Mesendoderm (in vitro differentiated cells): ENCODE measurements around the gene PROM1.
A peak's percentile ranks its signal among the peaks of the same experiment; 100 is the strongest.

Source experiments
- DNase-seq: peaks from one replicate; pipeline ENCODE4 v3.0.0; 2013
- H2AK5ac ChIP-seq: 2 replicates; pipeline ENCODE4 v1.6.1; 2013; ENCODE audit warnings: low read length, inconsistent platforms
- H2BK120ac ChIP-seq: 2 replicates; pipeline ENCODE4 v1.6.1; 2013; ENCODE audit warnings: low read depth, mild to moderate bottlenecking, low read length, moderate library complexity, mixed read lengths
- H2BK15ac ChIP-seq: replicated peaks from 2 replicates; pipeline ENCODE4 v1.6.1; 2013; ENCODE audit warnings: low read depth, mild to moderate bottlenecking, moderate library complexity
- H2BK5ac ChIP-seq: 2 replicates; pipeline ENCODE4 v1.6.1; 2013; ENCODE audit warnings: low read length, inconsistent platforms
- H3K18ac ChIP-seq: 2 replicates; pipeline ENCODE4 v1.6.1; 2013; ENCODE audit warnings: mild to moderate bottlenecking, low read length, mixed read lengths
- H3K23ac ChIP-seq: one replicate; pipeline ENCODE4 v1.6.1; 2013; ENCODE audit warnings: low read length
- H3K27ac ChIP-seq: 2 replicates; pipeline ENCODE4 v1.5.1; 2013; ENCODE audit warnings: low read depth, mild to moderate bottlenecking, inconsistent platforms, low read length, moderate library complexity
- H3K27me3 ChIP-seq: 2 replicates; pipeline ENCODE4 v1.6.1; 2013; ENCODE audit warnings: low read length, control low read depth, mild to moderate bottlenecking, inconsistent platforms; ENCODE audit not compliant: insufficient read depth, poor library complexity
- H3K36me3 ChIP-seq: 2 replicates; pipeline ENCODE4 v1.6.1; 2013; ENCODE audit warnings: low read length, inconsistent platforms; ENCODE audit not compliant: control insufficient read depth, insufficient read depth
- H3K4ac ChIP-seq: one replicate; pipeline ENCODE4 v1.6.1; 2013; ENCODE audit warnings: low read depth, mild to moderate bottlenecking, low read length, moderate library complexity
- H3K4me1 ChIP-seq: 2 replicates; pipeline ENCODE4 v1.6.1; 2013; ENCODE audit warnings: low read depth, low read length, inconsistent platforms; ENCODE audit not compliant: control insufficient read depth
- H3K4me2 ChIP-seq: 2 replicates; pipeline ENCODE4 v1.6.1; 2013; ENCODE audit warnings: low read length
- H3K4me3 ChIP-seq: 2 replicates; pipeline ENCODE4 v1.5.1; 2013; ENCODE audit warnings: mild to moderate bottlenecking, low read length
- H3K56ac ChIP-seq: one replicate; pipeline ENCODE4 v1.6.1; 2013; ENCODE audit warnings: low read length
- H3K79me1 ChIP-seq: 2 replicates; pipeline ENCODE4 v1.6.1; 2013; ENCODE audit warnings: low read length, inconsistent platforms
- H3K79me2 ChIP-seq: 2 replicates; pipeline ENCODE4 v1.6.1; 2013; ENCODE audit warnings: mild to moderate bottlenecking, low read length; ENCODE audit not compliant: control insufficient read depth, insufficient read depth
- H3K9ac ChIP-seq: 2 replicates; pipeline ENCODE4 v1.6.1; 2013; ENCODE audit warnings: low read length, inconsistent platforms
- H4K5ac ChIP-seq: one replicate; pipeline ENCODE4 v1.6.1; 2013; ENCODE audit warnings: low read length
- H4K8ac ChIP-seq: one replicate; pipeline ENCODE4 v1.6.1; 2013; ENCODE audit warnings: low read depth, mild to moderate bottlenecking, control low read depth, low read length, moderate library complexity
- WGBS: extraction: QIAGEN DNeasy Blood & Tissue Kit; methylation state at CpG from one replicate; pipeline ENCODE4 v1.1.7; 2013; ENCODE audit warnings: low lambda C conversion rate, missing lambda C conversion rate; ENCODE audit not compliant: insufficient coverage; ENCODE audit errors: extremely low coverage; 5-methylcytosine and 5-hydroxymethylcytosine counted together

The PROM1 gene

GRCh38 chr4:15963576-15963975 lies 120.2 kb downstream of the PROM1 start:
- Histone ChIP-seq H2BK5ac (no peak overlapping the region), H3K9ac (no peak overlapping the region), H3K36me3 (no peaks in the 10 kb centered on the region), H3K79me1 (no peaks in the 10 kb centered on the region), H3K79me2 (no peaks in the 10 kb centered on the region), H3K4me2 (no peak overlapping the region), H3K56ac (no peak overlapping the region), H3K27me3 (no peaks in the 10 kb centered on the region), H2BK15ac (no peak overlapping the region), H3K4me3 (no peak overlapping the region), H3K4ac (no peak overlapping the region), H3K27ac (no peak overlapping the region), H2BK120ac (no peak overlapping the region), H3K23ac (no peak overlapping the region), H4K5ac (no peak overlapping the region), H2AK5ac (no peak overlapping the region), H3K18ac (no peak overlapping the region), H4K8ac (no peak overlapping the region), H3K4me1 (no peaks in the 10 kb centered on the region)
- DNase-seq, result no peak
- WGBS, result no CpG with 5 or more reads among the region's 4 CpGs

- H2BK5ac ChIP-seq, result no peak within 1 kb of the TSS
- H2BK15ac ChIP-seq, result no peak within 1 kb of the TSS
- no peak within 1 kb of the TSS for H3K56ac ChIP-seq
- H2AK5ac ChIP-seq, result no peak within 1 kb of the TSS
- H3K27ac ChIP-seq, result no peak within 1 kb of the TSS
- no peak within 1 kb of the TSS for H4K5ac ChIP-seq
- no peak within 1 kb of the TSS for H4K8ac ChIP-seq
- no CpG with 5 or more reads among the region's 9 CpGs for WGBS
- H3K9ac ChIP-seq, result no peak within 1 kb of the TSS
- no peaks in the 10 kb centered on the region for H3K36me3 ChIP-seq
- peak; percentile 77 for DNase-seq
- no peak within 1 kb of the TSS for H3K4me2 ChIP-seq
- no peak within 1 kb of the TSS for H3K4me3 ChIP-seq
- H3K4me1 ChIP-seq, result no peaks in the 10 kb centered on the region
- H3K79me2 ChIP-seq, result no peaks in the 10 kb centered on the region
- no peak within 1 kb of the TSS for H2BK120ac ChIP-seq
- no peaks in the 10 kb centered on the region for H3K79me1 ChIP-seq
- H3K18ac ChIP-seq, result no peak within 1 kb of the TSS
- H3K4ac ChIP-seq, result no peak within 1 kb of the TSS
- H3K27me3 ChIP-seq, result no peaks in the 10 kb centered on the region
- no peak within 1 kb of the TSS for H3K23ac ChIP-seq
These were observed 120.8 kb downstream of the PROM1 start, which contains the start of gene FGFBP2 for GRCh38 chr4:15963001-15963451. FGFBP2 (minus strand) TSS chr4:15963175; CDS start chr4:15963129, 46 bp downstream.

- Histone ChIP-seq H3K27me3 (no peaks in the 10 kb centered on the region), H3K79me1 (no peaks in the 10 kb centered on the region), H3K23ac (no peak overlapping the region), H4K5ac (no peak overlapping the region), H2AK5ac (no peak overlapping the region), H3K4me3 (no peak overlapping the region), H2BK5ac (no peak overlapping the region), H3K56ac (no peak overlapping the region), H3K18ac (no peak overlapping the region), H3K27ac (no peak overlapping the region), H4K8ac (no peak overlapping the region), H3K36me3 (no peaks in the 10 kb centered on the region), H2BK15ac (no peak overlapping the region), H3K4me1 (no peaks in the 10 kb centered on the region), H3K4ac (no peak overlapping the region), H2BK120ac (no peak overlapping the region), H3K9ac (no peak overlapping the region), H3K79me2 (no peaks in the 10 kb centered on the region), H3K4me2 (no peak overlapping the region)
- peak; percentile 61 for DNase-seq
- no CpG with 5 or more reads among the region's 16 CpGs for WGBS
These were observed 121.9 kb downstream of the PROM1 start for GRCh38 chr4:15961781-15962510.

GRCh38 chr4:15958562-15958961 lies 125.3 kb downstream of the PROM1 start:
- no peak for DNase-seq
- H3K4me3 ChIP-seq, result no peak overlapping the region
- H3K79me1 ChIP-seq, result no peaks in the 10 kb centered on the region
- no peak overlapping the region for H2BK15ac ChIP-seq
- H4K5ac ChIP-seq, result no peak overlapping the region
- no peaks in the 10 kb centered on the region for H3K27me3 ChIP-seq
- no peak overlapping the region for H3K9ac ChIP-seq
- no peaks in the 10 kb centered on the region for H3K4me1 ChIP-seq
- no peak overlapping the region for H4K8ac ChIP-seq
- no peak overlapping the region for H2BK120ac ChIP-seq
- H3K4ac ChIP-seq, result no peak overlapping the region
- H3K27ac ChIP-seq, result no peak overlapping the region
- no peak overlapping the region for H2BK5ac ChIP-seq
- H3K56ac ChIP-seq, result no peak overlapping the region
- no peak overlapping the region for H3K4me2 ChIP-seq
- no peaks in the 10 kb centered on the region for H3K36me3 ChIP-seq
- no CpG with 5 or more reads among the region's 2 CpGs for WGBS
- no peaks in the 10 kb centered on the region for H3K79me2 ChIP-seq
- H3K23ac ChIP-seq, result no peak overlapping the region
- H2AK5ac ChIP-seq, result no peak overlapping the region
- H3K18ac ChIP-seq, result no peak overlapping the region

GRCh38 chr4:15956179-15956850 lies 127.5 kb downstream of the PROM1 start:
- H4K5ac ChIP-seq, result no peak overlapping the region
- H2BK5ac ChIP-seq, result no peak overlapping the region
- no peak overlapping the region for H2BK15ac ChIP-seq
- no peak overlapping the region for H3K4ac ChIP-seq
- H2AK5ac ChIP-seq, result no peak overlapping the region
- no peak overlapping the region for H3K27ac ChIP-seq
- no peak overlapping the region for H3K4me2 ChIP-seq
- H3K9ac ChIP-seq, result no peak overlapping the region
- no peak overlapping the region for H3K56ac ChIP-seq
- no peaks in the 10 kb centered on the region for H3K79me1 ChIP-seq
- H4K8ac ChIP-seq, result no peak overlapping the region
- H3K23ac ChIP-seq, result no peak overlapping the region
- no peaks in the 10 kb centered on the region for H3K79me2 ChIP-seq
- peak; percentile 90 for DNase-seq
- no peaks in the 10 kb centered on the region for H3K27me3 ChIP-seq
- H3K4me1 ChIP-seq, result no peaks in the 10 kb centered on the region
- H2BK120ac ChIP-seq, result no peak overlapping the region
- H3K4me3 ChIP-seq, result no peak overlapping the region
- WGBS, result no CpG with 5 or more reads among the region's 9 CpGs
- no peak overlapping the region for H3K18ac ChIP-seq
- no peaks in the 10 kb centered on the region for H3K36me3 ChIP-seq
